Aorta (tissue), 5 donors: Measurements from ENCODE around the gene MGAT4A. TPM values are rescaled to one million over a fixed set of nuclear protein-coding genes. Genes with fewer than 3 reads are reported as not detected.
"Not testable (repeated sequence)": the region's sequence is repeated elsewhere in the genome, so short reads cannot be mapped to it uniquely, and the experiment has no call there.

Source experiments
- ATAC-seq: fragments of 200-7000 bp; cut with Tn5 transposase; one replicate; pipeline ENCODE4 v1.9.1; 2022; ENCODE audit warnings: moderate library complexity; ENCODE audit not compliant: low FRiP score
- DNase-seq, 2 donors: peaks; one replicate each; pipeline ENCODE4 v3.0.0-alpha.2; 2020
- H3K27ac ChIP-seq, 2 donors: one replicate each; pipeline ENCODE4 v1.5.1; 2013; ENCODE audit warnings: low read length in 2 of 2, mild to moderate bottlenecking in 2 of 2, moderate library complexity in 2 of 2, control low read depth in 1 of 2, inconsistent platforms in 1 of 2, low read depth in 1 of 2
- H3K27me3 ChIP-seq, 2 donors: one replicate each; pipeline ENCODE4 v1.6.1; 2013; ENCODE audit warnings: control low read depth in 1 of 2, low read length in 1 of 2, mild to moderate bottlenecking in 1 of 2, moderate library complexity in 1 of 2; ENCODE audit not compliant: insufficient read depth in 2 of 2, control insufficient read depth in 1 of 2
- H3K36me3 ChIP-seq, 2 donors: one replicate each; pipeline ENCODE4 v1.6.1; 2013; ENCODE audit warnings: control low read depth in 1 of 2, low read length in 1 of 2, mild to moderate bottlenecking in 1 of 2; ENCODE audit not compliant: insufficient read depth in 2 of 2, control insufficient read depth in 1 of 2
- H3K4me1 ChIP-seq, 2 donors: one replicate each; pipeline ENCODE4 v1.6.1; 2013; ENCODE audit warnings: low read length in 2 of 2, control low read depth in 1 of 2, mild to moderate bottlenecking in 1 of 2, moderate library complexity in 1 of 2; ENCODE audit not compliant: insufficient read depth in 2 of 2, control insufficient read depth in 1 of 2
- H3K4me3 ChIP-seq, 2 donors: one replicate each; pipeline ENCODE4 v1.5.1; 2013; ENCODE audit warnings: low read length in 2 of 2, control low read depth in 1 of 2, mild to moderate bottlenecking in 1 of 2
- H3K9me3 ChIP-seq: one replicate; pipeline ENCODE4 v1.6.1; 2013; ENCODE audit warnings: mild to moderate bottlenecking, low read length; ENCODE audit not compliant: control insufficient read depth
- WGBS, 2 donors: extraction: QIAGEN DNeasy Blood & Tissue Kit; methylation state at CpG; one replicate each; pipeline ENCODE4 v1.1.7; 2013; 5-methylcytosine and 5-hydroxymethylcytosine counted together
- intact Hi-C, 2 donors: fragments of 100-400 bp; cut with DNase I; formaldehyde crosslinking; loops; one replicate each; pipeline versions ENCODE4 v1.14.2 to v1.15.0; 2022
- polyA plus RNA-seq, 2 donors: library from polyadenylated mRNA; stranded (reverse); fragments of 200-250 nt; gene quantifications; one replicate each; pipeline ENCODE4 v1.2.3, GENCODE V29; 2013
- total RNA-seq, 2 donors: library from RNA; stranded (reverse); fragmentation: NEBNext Ultra II Directional; extraction: Animal tissue kit (Norgen Biotek cat#: 25700); gene quantifications; one replicate each; pipeline ENCODE4 v1.2.1, GENCODE V29; 2021
- donor health status: healthy with polysubstance abuse.
- donor health status: Bipolar disorder and iron deficiency.
- donor health status: DM: no; HTN: no; CAD: no.
- donor health status: DM: no; HTN: no; CAD: no.
- donor health status: DM: yes; HTN: yes; CAD: no.

MGAT4A gene
- total and polyA plus RNA-seq, 4 donors, result 4.9 to 65.8 (median 29.7) TPM

GRCh38 chr2:98607741-98608115, 123.2 kb downstream of the MGAT4A start:
- peaks cover 0 to 17% of the 10 kb centered on the region in 2 donors for H3K4me1 ChIP-seq
- 5% methylated on average over 7 of the region's 7 CpGs for WGBS, 2 donors
- peak overlapping the region; percentile 84 to 98 for H3K4me3 ChIP-seq
- H3K9me3 ChIP-seq, result no peaks in the 10 kb centered on the region
- intact Hi-C loops, result no loop called here
- peak overlapping the region; percentile 6 to 12 for H3K27ac ChIP-seq
- H3K36me3 ChIP-seq, result peaks cover 0 to 2% of the 10 kb centered on the region in 2 donors
- H3K27me3 ChIP-seq, result no peaks in the 10 kb centered on the region
- peak; percentile 39 for ATAC-seq
- DNase-seq, result no peak

- 67 to 71% methylated on average over 6 of the region's 6 CpGs for WGBS, 2 donors
- peaks cover 0 to 17% of the 10 kb centered on the region in 2 donors for H3K4me1 ChIP-seq
- ATAC-seq (no peak), DNase-seq (no peak)
- no peaks in the 10 kb centered on the region for H3K9me3 ChIP-seq
- intact Hi-C loops, result no loop called here
- no peak overlapping the region for H3K27ac ChIP-seq
- peak overlapping the region in 1 of 2 donors; percentile 84 for H3K4me3 ChIP-seq
- H3K36me3 ChIP-seq, result peaks cover 0 to 2% of the 10 kb centered on the region in 2 donors
- no peaks in the 10 kb centered on the region for H3K27me3 ChIP-seq
Observed at GRCh38 chr2:98607104-98607503, 123.8 kb downstream of the MGAT4A start.

GRCh38 chr2:98606431-98606830, 124.5 kb downstream of the MGAT4A start:
- Histone ChIP-seq H3K27ac (no peak overlapping the region), H3K27me3 (no peaks in the 10 kb centered on the region), H3K36me3 (peaks cover 0 to 4% of the 10 kb centered on the region in 2 donors), H3K4me3 (no peak overlapping the region), H3K9me3 (no peaks in the 10 kb centered on the region), H3K4me1 (peaks cover 0 to 17% of the 10 kb centered on the region in 2 donors)
- intact Hi-C loops, result no loop called here
- 84 to 87% methylated on average over 7 of the region's 7 CpGs for WGBS, 2 donors
- ATAC-seq (no peak), DNase-seq (no peak)

- ATAC-seq (no peak), DNase-seq (no peak)
- intact Hi-C loops, result no loop called here
- H3K27ac ChIP-seq, result no peak overlapping the region
- no peak overlapping the region for H3K4me3 ChIP-seq
- H3K9me3 ChIP-seq, result no peaks in the 10 kb centered on the region
- 72 to 75% methylated on average over 3 of the region's 3 CpGs for WGBS, 2 donors
- peaks cover 0 to 11% of the 10 kb centered on the region in 2 donors for H3K4me1 ChIP-seq
- H3K36me3 ChIP-seq, result peaks cover 0 to 4% of the 10 kb centered on the region in 2 donors
- no peaks in the 10 kb centered on the region for H3K27me3 ChIP-seq
Observed at GRCh38 chr2:98605076-98605475, 125.9 kb downstream of the MGAT4A start.

- WGBS, 2 donors, result 74 to 82% methylated on average over 2 of the region's 2 CpGs
- H3K4me3 ChIP-seq, result no peak overlapping the region
- peaks cover 0 to 6% of the 10 kb centered on the region in 2 donors for H3K4me1 ChIP-seq
- no peaks in the 10 kb centered on the region for H3K27me3 ChIP-seq
- H3K27ac ChIP-seq, result no peak overlapping the region
- H3K9me3 ChIP-seq, result no peaks in the 10 kb centered on the region
- DNase-seq (no peak), ATAC-seq (no peak)
- intact Hi-C loops, result no loop called here
- peaks cover 0 to 4% of the 10 kb centered on the region in 2 donors for H3K36me3 ChIP-seq
Observed at GRCh38 chr2:98604547-98604946, 126.4 kb downstream of the MGAT4A start.

- H3K4me3 ChIP-seq, result no peak overlapping the region
- no peaks in the 10 kb centered on the region for H3K4me1 ChIP-seq
- no peaks in the 10 kb centered on the region for H3K9me3 ChIP-seq
- peaks cover 0 to 4% of the 10 kb centered on the region in 2 donors for H3K36me3 ChIP-seq
- intact Hi-C loops, result no loop called here
- H3K27me3 ChIP-seq, result no peaks in the 10 kb centered on the region
- no peak for ATAC-seq
- DNase-seq, result no peak
- H3K27ac ChIP-seq, result no peak overlapping the region
- 62 to 74% methylated on average over 3 of the region's 3 CpGs for WGBS, 2 donors
Observed at GRCh38 chr2:98601532-98602132, 129.3 kb downstream of the MGAT4A start.

GRCh38 chr2:98598781-98599428, 132.0 kb downstream of the MGAT4A start:
- ATAC-seq (no peak), DNase-seq (no peak)
- WGBS, 2 donors, result 84 to 94% methylated on average over 1 of the region's 1 CpG
- H3K27ac ChIP-seq, result no peak overlapping the region
- no peak overlapping the region for H3K4me3 ChIP-seq
- H3K36me3 ChIP-seq, result peaks cover 0 to 4% of the 10 kb centered on the region in 2 donors
- intact Hi-C loops, result no loop called here
- no peaks in the 10 kb centered on the region for H3K9me3 ChIP-seq
- H3K27me3 ChIP-seq, result no peaks in the 10 kb centered on the region
- H3K4me1 ChIP-seq, result no peaks in the 10 kb centered on the region

GRCh38 chr2:98594665-98595064, 136.3 kb downstream of the MGAT4A start:
- DNase-seq, H3K9me3 ChIP-seq, H3K4me1 ChIP-seq, intact Hi-C loops, H3K36me3 ChIP-seq, H3K27me3 ChIP-seq, H3K27ac ChIP-seq, ATAC-seq, H3K4me3 ChIP-seq: not testable (repeated sequence)
- 93 to 95% methylated on average over 2 of the region's 4 CpGs for WGBS, 2 donors

- no peaks in the 10 kb centered on the region for H3K27me3 ChIP-seq
- no peak overlapping the region for H3K27ac ChIP-seq
- 92 to 96% methylated on average over 8 of the region's 8 CpGs for WGBS, 2 donors
- no peaks in the 10 kb centered on the region for H3K4me1 ChIP-seq
- no peaks in the 10 kb centered on the region for H3K9me3 ChIP-seq
- ATAC-seq (peak; percentile 26), DNase-seq (no peak)
- intact Hi-C loops, result no loop called here
- no peaks in the 10 kb centered on the region for H3K36me3 ChIP-seq
- no peak overlapping the region for H3K4me3 ChIP-seq
Observed at GRCh38 chr2:98592565-98592964, 138.4 kb downstream of the MGAT4A start.
